Progenitor cell of endocrine pancreas (in vitro differentiated cells): ENCODE data around the gene ASTN1. TPM values are rescaled to one million over a fixed set of nuclear protein-coding genes. Genes with fewer than 3 reads are reported as not detected.

Source experiments
- DNase-seq: peaks from one replicate; pipeline ENCODE4 v3.0.0; 2021; ENCODE audit warnings: low spot score; ENCODE audit not compliant: unreplicated experiment
- H3K27ac Mint-ChIP-seq: 2 replicates; pipeline ENCODE4 v1.8.0; 2021; ENCODE audit warnings: mild to moderate bottlenecking, moderate library complexity, mixed read lengths
- H3K27me3 Mint-ChIP-seq: 2 replicates; pipeline ENCODE4 v1.8.0; 2021; ENCODE audit warnings: mixed read lengths
- H3K36me3 Mint-ChIP-seq: 2 replicates; pipeline ENCODE4 v1.8.0; 2022; ENCODE audit warnings: mixed read lengths; ENCODE audit not compliant: insufficient read depth
- H3K4me1 Mint-ChIP-seq: 2 replicates; pipeline ENCODE4 v1.8.0; 2021; ENCODE audit warnings: low read depth, mixed read lengths
- H3K4me3 Mint-ChIP-seq: 2 replicates; pipeline ENCODE4 v1.8.0; 2021; ENCODE audit warnings: low read depth, mild to moderate bottlenecking, moderate library complexity, mixed read lengths
- H3K9me3 Mint-ChIP-seq: 2 replicates; pipeline ENCODE4 v1.8.0; 2021; ENCODE audit warnings: low read depth, mixed read lengths
- total RNA-seq: library from RNA; stranded (reverse); gene quantifications from 2 replicates; pipeline ENCODE4 v1.2.1, GENCODE V29; 2021
- TF ChIP-seq, protein P1 (sequence below): fragments of 200-600 bp; sonication (generic); IDR thresholded peaks from one replicate; pipeline ENCODE4 v1.5.0; 2021; ENCODE audit warnings: antibody characterized with exemption, mild to moderate bottlenecking; ENCODE audit not compliant: unreplicated experiment

Gene ASTN1
- total RNA-seq, 1 donor from 2014 or later, result 0.72 TPM

- DNase-seq, result no peak
- Mint-ChIP-seq H3K36me3 (no peaks in the 10 kb centered on the region), H3K27ac (no peak overlapping the region), H3K9me3 (no peaks in the 10 kb centered on the region), H3K27me3 (peaks cover 25% of the 10 kb centered on the region), H3K4me3 (no peak overlapping the region), H3K4me1 (peaks cover 6% of the 10 kb centered on the region)
- TF ChIP-seq, protein P1, sequence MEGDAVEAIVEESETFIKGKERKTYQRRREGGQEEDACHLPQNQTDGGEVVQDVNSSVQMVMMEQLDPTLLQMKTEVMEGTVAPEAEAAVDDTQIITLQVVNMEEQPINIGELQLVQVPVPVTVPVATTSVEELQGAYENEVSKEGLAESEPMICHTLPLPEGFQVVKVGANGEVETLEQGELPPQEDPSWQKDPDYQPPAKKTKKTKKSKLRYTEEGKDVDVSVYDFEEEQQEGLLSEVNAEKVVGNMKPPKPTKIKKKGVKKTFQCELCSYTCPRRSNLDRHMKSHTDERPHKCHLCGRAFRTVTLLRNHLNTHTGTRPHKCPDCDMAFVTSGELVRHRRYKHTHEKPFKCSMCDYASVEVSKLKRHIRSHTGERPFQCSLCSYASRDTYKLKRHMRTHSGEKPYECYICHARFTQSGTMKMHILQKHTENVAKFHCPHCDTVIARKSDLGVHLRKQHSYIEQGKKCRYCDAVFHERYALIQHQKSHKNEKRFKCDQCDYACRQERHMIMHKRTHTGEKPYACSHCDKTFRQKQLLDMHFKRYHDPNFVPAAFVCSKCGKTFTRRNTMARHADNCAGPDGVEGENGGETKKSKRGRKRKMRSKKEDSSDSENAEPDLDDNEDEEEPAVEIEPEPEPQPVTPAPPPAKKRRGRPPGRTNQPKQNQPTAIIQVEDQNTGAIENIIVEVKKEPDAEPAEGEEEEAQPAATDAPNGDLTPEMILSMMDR, result no peak
Measured at GRCh38 chr1:177173976-177174375, 9.5 kb upstream of the ASTN1 start.

GRCh38 chr1:177172866-177173265, 8.4 kb upstream of the ASTN1 start:
- no peak for DNase-seq
- no peak overlapping the region for H3K4me3 Mint-ChIP-seq
- H3K4me1 Mint-ChIP-seq, result peaks cover 6% of the 10 kb centered on the region
- TF ChIP-seq, protein P1, result no peak
- no peak overlapping the region for H3K27ac Mint-ChIP-seq
- no peaks in the 10 kb centered on the region for H3K36me3 Mint-ChIP-seq
- H3K9me3 Mint-ChIP-seq, result no peaks in the 10 kb centered on the region
- peaks cover 15% of the 10 kb centered on the region for H3K27me3 Mint-ChIP-seq

- no peak for DNase-seq
- Mint-ChIP-seq H3K4me3 (no peak overlapping the region), H3K27me3 (peaks cover 9% of the 10 kb centered on the region), H3K36me3 (no peaks in the 10 kb centered on the region), H3K4me1 (peaks cover 6% of the 10 kb centered on the region), H3K27ac (no peak overlapping the region), H3K9me3 (no peaks in the 10 kb centered on the region)
- TF ChIP-seq, protein P1, result no peak
Measured at GRCh38 chr1:177172272-177172671, 7.8 kb upstream of the ASTN1 start.

GRCh38 chr1:177171536-177172123, 7.1 kb upstream of the ASTN1 start:
- H3K4me1 Mint-ChIP-seq, result peaks cover 6% of the 10 kb centered on the region
- H3K4me3 Mint-ChIP-seq, result no peak overlapping the region
- H3K27ac Mint-ChIP-seq, result no peak overlapping the region
- H3K27me3 Mint-ChIP-seq, result peaks cover 6% of the 10 kb centered on the region
- no peaks in the 10 kb centered on the region for H3K36me3 Mint-ChIP-seq
- DNase-seq, result no peak
- TF ChIP-seq, protein P1, result no peak
- H3K9me3 Mint-ChIP-seq, result no peaks in the 10 kb centered on the region

DNA sequence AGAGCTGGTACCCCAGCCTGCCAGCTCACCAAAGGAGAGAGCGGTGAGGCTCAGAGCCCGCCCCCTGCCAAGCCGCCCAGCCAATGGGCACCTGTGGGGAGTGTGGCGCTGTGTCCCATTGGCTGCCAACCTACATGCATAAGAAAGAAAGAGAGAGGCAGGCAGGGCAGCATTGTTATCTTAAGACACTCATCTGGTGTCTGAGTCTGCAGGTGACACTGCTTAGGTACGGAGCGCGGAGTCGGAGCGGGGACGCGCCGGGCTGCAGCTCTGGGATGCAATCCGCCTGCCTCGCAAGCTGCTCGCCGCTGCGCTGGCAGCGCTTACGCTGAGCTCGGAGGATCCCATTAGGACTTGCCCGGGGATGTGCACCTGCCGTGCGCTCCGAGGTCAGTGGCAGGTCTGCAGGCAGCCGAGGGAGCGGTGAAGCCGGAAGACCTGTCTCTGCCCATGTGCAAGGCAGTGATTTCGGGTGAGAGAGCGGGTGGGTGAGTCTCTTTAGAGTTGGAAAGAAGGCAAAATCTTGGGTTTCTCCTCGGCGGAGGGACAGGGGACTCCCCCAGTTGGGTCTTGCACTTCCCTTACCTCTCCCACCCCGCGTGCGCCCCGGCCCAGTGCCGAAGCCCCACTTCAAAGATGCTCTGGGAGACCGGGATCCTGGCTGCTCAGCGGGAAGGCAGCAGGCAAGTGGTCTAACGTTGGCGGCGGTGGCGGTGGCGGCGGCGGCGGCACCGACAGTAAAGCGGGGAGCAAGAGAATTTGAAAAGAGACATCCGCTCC, 6.4 kb upstream of the ASTN1 start, which contains the start of gene BRINP2:
Gene BRINP2, plus strand, starts transcription at position 203 of the 780 bp plus-strand sequence. CDS start 58,919 bp downstream, outside the sequence.
- peaks cover 10% of the 10 kb centered on the region for H3K27me3 Mint-ChIP-seq
- H3K9me3 Mint-ChIP-seq, result no peaks in the 10 kb centered on the region
- no peak within 1 kb of the TSS for H3K4me3 Mint-ChIP-seq
- no peak within 1 kb of the TSS for H3K27ac Mint-ChIP-seq
- TF ChIP-seq, protein P1, result no peak
- H3K36me3 Mint-ChIP-seq, result no peaks in the 10 kb centered on the region
- H3K4me1 Mint-ChIP-seq, result peaks cover 6% of the 10 kb centered on the region
- peak; percentile 53 for DNase-seq
